CD4-positive, alpha-beta T cell treated with Interleukin-10 for 1 hour (primary cell): ENCODE data around the gene CHRM3.

Experiments
- DNase-seq: peaks from one replicate; pipeline ENCODE4 v3.0.0-alpha.2; 2020

CHRM3 gene

GRCh38 chr1:239417221-239417620 lies 30.9 kb downstream of the CHRM3 start:
- DNase-seq, result no peak

DNA sequence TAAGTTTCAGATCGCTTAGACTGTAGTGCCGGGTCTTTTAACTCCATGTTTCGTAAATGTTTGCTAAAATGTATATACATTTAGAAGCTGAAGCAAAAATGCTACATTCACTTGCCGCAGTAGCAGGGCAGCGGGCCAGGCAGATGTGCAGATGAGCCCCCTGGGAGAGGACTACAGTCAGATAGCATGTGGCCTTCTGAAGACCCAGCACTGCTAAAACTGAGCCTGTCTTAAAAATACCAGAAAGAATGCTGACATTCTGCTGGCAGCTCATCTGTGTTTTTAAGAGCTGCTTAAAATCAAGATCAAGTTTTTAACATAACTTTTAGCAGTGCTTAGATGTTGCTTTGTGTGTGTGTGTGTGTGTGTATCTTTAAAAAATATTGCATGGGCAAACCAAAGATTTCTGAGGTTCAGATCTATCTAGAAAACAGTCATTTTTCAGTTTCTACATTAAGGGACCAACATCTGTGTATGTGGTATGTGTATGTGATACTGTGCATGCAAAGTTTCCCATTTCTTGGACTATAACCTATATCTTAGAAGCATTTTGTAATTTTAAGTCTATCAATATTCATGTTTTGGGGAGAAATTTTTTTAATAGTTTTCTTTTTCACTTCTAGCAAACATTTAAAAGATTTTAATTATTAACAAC lies 31.7 kb downstream of the CHRM3 start:
- DNase-seq, result no peak

- DNase-seq, result no peak
Observed at GRCh38 chr1:239418681-239419080, 32.3 kb downstream of the CHRM3 start.

GRCh38 chr1:239421811-239422210 lies 35.4 kb downstream of the CHRM3 start:
- no peak for DNase-seq

- no peak for DNase-seq
Observed at GRCh38 chr1:239422818-239423217, 36.5 kb downstream of the CHRM3 start.

GRCh38 chr1:239426821-239427475 lies 40.6 kb downstream of the CHRM3 start:
- no peak for DNase-seq

GRCh38 chr1:239427712-239428111 lies 41.3 kb downstream of the CHRM3 start:
- DNase-seq, result no peak

GRCh38 chr1:239428120-239428710 lies 41.8 kb downstream of the CHRM3 start:
- no peak for DNase-seq

DNA sequence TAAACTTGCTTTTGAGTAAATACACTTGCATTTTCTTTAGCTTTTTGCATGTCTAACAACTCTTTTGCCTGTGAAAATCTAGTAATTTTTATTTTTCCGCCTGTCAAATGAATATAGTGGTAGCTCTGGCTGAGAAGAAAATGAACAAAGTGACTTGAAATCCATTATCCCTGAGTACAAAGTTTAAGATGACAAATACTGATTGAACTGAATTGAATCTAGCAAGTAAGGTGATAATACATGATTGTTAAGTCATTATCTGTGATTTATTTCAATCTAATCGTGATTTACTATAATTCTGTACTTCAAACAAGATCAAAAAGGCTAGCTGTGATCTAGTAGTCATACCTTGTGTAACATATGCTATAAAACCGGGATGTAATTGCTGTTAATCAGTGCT lies 42.8 kb downstream of the CHRM3 start:
- no peak for DNase-seq

DNA sequence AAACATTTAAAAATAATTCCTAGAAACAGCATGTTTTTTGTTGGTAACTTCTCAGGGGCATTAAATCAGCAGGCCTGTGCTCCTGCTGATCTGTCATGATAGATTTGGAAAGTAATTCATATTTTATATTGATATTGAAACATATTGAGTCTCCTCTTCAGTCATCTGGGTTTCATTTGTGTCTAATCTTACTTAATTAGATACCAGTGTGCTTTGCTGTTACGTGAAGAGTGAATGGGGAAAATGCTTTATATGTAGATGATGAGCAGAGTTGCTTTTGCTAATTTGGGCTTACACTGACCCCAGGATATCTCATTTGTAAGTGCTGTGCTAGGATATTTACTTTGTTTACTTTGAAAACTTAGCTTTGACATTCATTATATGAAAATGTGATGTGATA lies 45.9 kb downstream of the CHRM3 start:
- no peak for DNase-seq

- no peak for DNase-seq
Observed at GRCh38 chr1:239434181-239434580, 47.8 kb downstream of the CHRM3 start.
